Measurements from ENCODE around the gene VWA1.

Gene VWA1

GRCh38 chr1:1391225-1391624 lies 44.3 kb upstream of the VWA1 start:
- POLR2A ChIA-PET = interaction anchor here (0.6 kb wide), 1 partner anchor 16 kb away, joined by 4 read pairs; the partner anchor contains the start of gene AURKAIP1
- no peak overlapping the region for H3K4me3 ChIP-seq (ENCODE audit: low read depth, low read length)
- TF ChIP-seq CTCF (IDR thresholded peaks at IDR 0.05; ENCODE audit: insufficient read depth, low read length, missing control alignments) = no peak
- no peak for DNase-seq (ENCODE audit: low read depth, low spot score)
- CTCF ChIA-PET = interaction anchor here (1.1 to 9.9 kb wide), 3 partner anchors 9 to 269 kb away, joined by 3 to 66 read pairs (median 5); partner anchors contain the start of gene CCNL2

GRCh38 chr1:1393014-1393413 lies 42.5 kb upstream of the VWA1 start:
- DNase-seq (ENCODE audit: low read depth, low spot score) = no peak
- POLR2A ChIA-PET = interaction anchor here (8.1 kb wide), 1 partner anchor 17 kb away, joined by 36 read pairs; the partner anchor contains the start of gene AURKAIP1
- CTCF ChIA-PET = interaction anchor here (0.7 to 9.9 kb wide), 2 partner anchors 7 to 21 kb away, joined by 3 to 66 read pairs; partner anchors contain the start of gene CCNL2

GRCh38 chr1:1393428-1393827 lies 42.1 kb upstream of the VWA1 start:
- DNase-seq (ENCODE audit: low read depth, low spot score) = no peak
- TF ChIP-seq CTCF (IDR thresholded peaks at IDR 0.05; ENCODE audit: insufficient read depth, low read length, missing control alignments) = no peak
- POLR2A ChIA-PET = interaction anchor here (8.1 kb wide), 1 partner anchor 18 kb away, joined by 36 read pairs; the partner anchor contains the start of gene AURKAIP1
- no peak overlapping the region for H3K4me3 ChIP-seq (ENCODE audit: low read depth, low read length)
- CTCF ChIA-PET = interaction anchor here (0.7 kb wide), 1 partner anchor 22 kb away, joined by 3 read pairs; no protein-coding TSS in a partner anchor

More at GRCh38 chr1:1393014-1393413, 42.5 kb upstream of the VWA1 start:
- TF ChIP-seq CTCF (IDR thresholded peaks at IDR 0.05; ENCODE audit: insufficient read depth, low read length, missing control alignments) = no peak
- no peak overlapping the region for H3K4me3 ChIP-seq (ENCODE audit: low read depth, low read length)

- no peak for DNase-seq (ENCODE audit: low read depth, low spot score)
- ChIA-PET CTCF (no interaction called here), POLR2A (interaction anchor here (8.1 kb wide), 1 partner anchor 18 kb away, joined by 36 read pairs; the partner anchor contains the start of gene AURKAIP1)
- no peak for TF ChIP-seq CTCF (IDR thresholded peaks at IDR 0.05; ENCODE audit: insufficient read depth, low read length, missing control alignments)
- H3K4me3 ChIP-seq (ENCODE audit: low read depth, low read length) = no peak overlapping the region
Observed at GRCh38 chr1:1394116-1394515, 41.4 kb upstream of the VWA1 start.

- CTCF ChIA-PET = interaction anchor here (1.0 kb wide), 1 partner anchor 24 kb away, joined by 3 read pairs; no protein-coding TSS in a partner anchor
- POLR2A ChIA-PET = interaction anchor here (8.1 kb wide), 1 partner anchor 20 kb away, joined by 36 read pairs; the partner anchor contains the start of gene AURKAIP1
- no peak for TF ChIP-seq CTCF (IDR thresholded peaks at IDR 0.05; ENCODE audit: insufficient read depth, low read length, missing control alignments)
- no peak for DNase-seq (ENCODE audit: low read depth, low spot score)
- H3K4me3 ChIP-seq (ENCODE audit: low read depth, low read length) = no peak overlapping the region
Observed at GRCh38 chr1:1395166-1395565, 40.3 kb upstream of the VWA1 start.

- TF ChIP-seq CTCF (IDR thresholded peaks at IDR 0.05; ENCODE audit: insufficient read depth, low read length, missing control alignments) = no peak
- no peak for DNase-seq (ENCODE audit: low read depth, low spot score)
- ChIA-PET CTCF (interaction anchor here (1.6 to 5.9 kb wide), 5 partner anchors 10 to 43 kb away, joined by 7 to 66 read pairs (median 18); partner anchors contain the start of gene AURKAIP1), POLR2A (interaction anchor here (2.0 to 8.1 kb wide), 2 partner anchors 10 to 22 kb away, joined by 11 to 36 read pairs; partner anchors contain the start of genes AURKAIP1 and MRPL20)
- H3K4me3 ChIP-seq (ENCODE audit: low read depth, low read length) = peak overlapping the region; percentile 97
Observed at GRCh38 chr1:1397839-1398523, 37.5 kb upstream of the VWA1 start.

All from AG04449 (cell line).